ENCODE measurements around the gene PLA2G7. TPM values are rescaled to one million over a fixed set of nuclear protein-coding genes. Genes with fewer than 3 reads are reported as not detected.

PLA2G7 gene
- total and polyA plus RNA-seq, 2 of the 8 experiments (the other 6 are each of a cell fraction or from before 2014, with no cell fraction given), result 1.5 to 2.2 TPM

GRCh38 chr6:46781478-46782378, 46.6 kb upstream of the PLA2G7 start:
- no peaks in the 10 kb centered on the region for H3K36me3 ChIP-seq (ENCODE audit: control insufficient read depth in 2 of 4, insufficient read depth in 4 of 4, low read length in 3 of 4)
- H3K27me3 ChIP-seq (replicated peaks in 1 of 4; ENCODE audit: control insufficient read depth in 3 of 4, extremely low read depth in 1 of 4, insufficient read depth in 3 of 4, low read length in 3 of 4), result no peaks in the 10 kb centered on the region
- FAIRE-seq, result no peak
- H3K18ac ChIP-seq (ENCODE audit: extremely low read depth, low read length), result no peak overlapping the region
- no peak overlapping the region for H3K23ac ChIP-seq (ENCODE audit: insufficient read length)
- no peak overlapping the region for H3K56ac ChIP-seq (replicated peaks; ENCODE audit: insufficient read length, low read depth, low read length)
- no peak overlapping the region for H2BK20ac ChIP-seq (ENCODE audit: low read length)
- H3K4me1 ChIP-seq (replicated peaks in 1 of 4; ENCODE audit: control insufficient read depth in 3 of 4, insufficient read depth in 4 of 4, low read length in 3 of 4), result no peaks in the 10 kb centered on the region
- no peaks in the 10 kb centered on the region for H3K79me1 ChIP-seq (ENCODE audit: low read depth, low read length)
- ChIA-PET CTCF (ENCODE audit: partially characterized antibody) (interaction anchor here (0.8 to 0.9 kb wide), 2 partner anchors 21 to 210 kb away, joined by 3 read pairs; no protein-coding TSS in a partner anchor), POLR2A (ENCODE audit: partially characterized antibody) (no interaction called here)
- no peak overlapping the region for H3K14ac ChIP-seq (ENCODE audit: insufficient read length)
- no peak overlapping the region for H2BK120ac ChIP-seq (replicated peaks; ENCODE audit: low read depth, low read length)
- H4K20me1 ChIP-seq (replicated peaks in 1 of 2; ENCODE audit: control insufficient read depth in 1 of 2, insufficient read depth in 2 of 2, low read length in 2 of 2), result no peaks in the 10 kb centered on the region
- H2BK5ac ChIP-seq (ENCODE audit: low read depth, low read length), result no peak overlapping the region
- no peak overlapping the region for H4K91ac ChIP-seq (replicated peaks; ENCODE audit: insufficient read length, low read length)
- H3K27ac ChIP-seq (ENCODE audit: low read depth, low read length), result no peak overlapping the region
- H4K8ac ChIP-seq (ENCODE audit: extremely low read depth, insufficient read depth, low read length), result no peak overlapping the region
- no peaks in the 10 kb centered on the region for H3K23me2 ChIP-seq (ENCODE audit: low read depth, low read length)
- H2BK12ac ChIP-seq (ENCODE audit: low read depth, low read length), result no peak overlapping the region
- WGBS, 2 experiments (ENCODE audit: extremely low coverage in 1 of 2, insufficient coverage in 1 of 2, insufficient read length in 1 of 2, insufficient replicate concordance in 2 of 2, low coverage in 1 of 2, low lambda C conversion rate in 2 of 2, missing lambda C conversion rate in 1 of 2), result 41% methylated on average over 6 of the region's 6 CpGs; no CpG with 5 or more reads in 1 of the 2 experiments
- H3K4me2 ChIP-seq (ENCODE audit: insufficient read depth in 1 of 2, low read depth in 2 of 2, low read length in 2 of 2), result no peak overlapping the region
- H3K4me3 ChIP-seq (ENCODE audit: extremely low read depth in 1 of 4, insufficient read depth in 2 of 4, low read depth in 3 of 4, low read length in 4 of 4), result no peak overlapping the region
- no peak overlapping the region for H2AK5ac ChIP-seq (ENCODE audit: low read depth, low read length)
- no peak overlapping the region for H3K9ac ChIP-seq (replicated peaks in 1 of 4; ENCODE audit: extremely low read depth in 1 of 4, low read depth in 3 of 4, low read length in 3 of 4)
- DNase-seq (ENCODE audit: low read depth in 1 of 2, low spot score in 2 of 2), result no peak
- H2BK15ac ChIP-seq (ENCODE audit: low read length), result no peak overlapping the region
- no peaks in the 10 kb centered on the region for H3K79me2 ChIP-seq (ENCODE audit: control insufficient read depth in 1 of 2, insufficient read depth in 2 of 2, low read length in 2 of 2)
- H3K4ac ChIP-seq (replicated peaks; ENCODE audit: insufficient read length, low read depth, low read length), result no peak overlapping the region
- H3K9me3 ChIP-seq (ENCODE audit: insufficient read depth in 2 of 2, low read depth in 1 of 2, low read length in 1 of 2), result no peaks in the 10 kb centered on the region
- no peak overlapping the region for H2AFZ ChIP-seq (ENCODE audit: low read length)
- no peak overlapping the region for H4K5ac ChIP-seq (ENCODE audit: insufficient read length, low read depth, low read length)
- TF ChIP-seq CTCF (IDR thresholded peaks at IDR 0.05; ENCODE audit: control extremely low read depth in 1 of 3, insufficient read depth in 1 of 3, low read depth in 1 of 3, low read length in 3 of 3) (peak in 2 of 3 experiments; percentile 59 to 71; a peak in 3 of 4 replicates), RAD21 (IDR thresholded peaks at IDR 0.05 in 1 of 2, conservative IDR thresholded peaks at IDR 0.05 in 1 of 2; ENCODE audit: low read depth in 2 of 2, low read length in 2 of 2) (peak; percentile 76 to 80), TEAD4 (IDR thresholded peaks at IDR 0.05; ENCODE audit: low read depth, low read length) (no peak), GABPA (IDR thresholded peaks at IDR 0.05; ENCODE audit: borderline replicate concordance, insufficient read depth, low read length) (no peak)

Measured in H1 (cell line).